IPS DF 6.9 (cell line): ENCODE results near the gene OST4.
A peak's percentile ranks its signal among the peaks of the same experiment; 100 is the strongest.

Experiments used
- DNase-seq: peaks from one replicate; pipeline ENCODE4 v3.0.0-alpha.2; 2013; ENCODE audit warnings: low read depth, low spot score
- H3K27ac ChIP-seq: one replicate; pipeline ENCODE4 v1.5.1; 2013; ENCODE audit warnings: low read length, control low read depth
- H3K27me3 ChIP-seq: 2 replicates; pipeline ENCODE4 v1.6.1; 2013; ENCODE audit warnings: mild to moderate bottlenecking, low read length; ENCODE audit not compliant: control insufficient read depth, insufficient read depth
- H3K36me3 ChIP-seq: 2 replicates; pipeline ENCODE4 v1.6.1; 2013; ENCODE audit warnings: low read length; ENCODE audit not compliant: control insufficient read depth, insufficient read depth
- H3K4me1 ChIP-seq: 2 replicates; pipeline ENCODE4 v1.6.1; 2013; ENCODE audit warnings: low read length; ENCODE audit not compliant: control insufficient read depth, insufficient read depth
- H3K4me3 ChIP-seq: 2 replicates; pipeline ENCODE4 v1.5.1; 2013; ENCODE audit warnings: mild to moderate bottlenecking, low read length
- H3K9me3 ChIP-seq: 2 replicates; pipeline ENCODE4 v1.6.1; 2013; ENCODE audit warnings: low read length, inconsistent platforms; ENCODE audit not compliant: control insufficient read depth, insufficient read depth
- WGBS: extraction: QIAGEN DNeasy Blood & Tissue Kit; methylation state at CpG from one replicate; pipeline ENCODE4 v1.1.7; 2013; ENCODE audit warnings: mixed read lengths, missing lambda C conversion rate; ENCODE audit not compliant: insufficient read length, insufficient coverage; 5-methylcytosine and 5-hydroxymethylcytosine counted together

Gene OST4

DNA sequence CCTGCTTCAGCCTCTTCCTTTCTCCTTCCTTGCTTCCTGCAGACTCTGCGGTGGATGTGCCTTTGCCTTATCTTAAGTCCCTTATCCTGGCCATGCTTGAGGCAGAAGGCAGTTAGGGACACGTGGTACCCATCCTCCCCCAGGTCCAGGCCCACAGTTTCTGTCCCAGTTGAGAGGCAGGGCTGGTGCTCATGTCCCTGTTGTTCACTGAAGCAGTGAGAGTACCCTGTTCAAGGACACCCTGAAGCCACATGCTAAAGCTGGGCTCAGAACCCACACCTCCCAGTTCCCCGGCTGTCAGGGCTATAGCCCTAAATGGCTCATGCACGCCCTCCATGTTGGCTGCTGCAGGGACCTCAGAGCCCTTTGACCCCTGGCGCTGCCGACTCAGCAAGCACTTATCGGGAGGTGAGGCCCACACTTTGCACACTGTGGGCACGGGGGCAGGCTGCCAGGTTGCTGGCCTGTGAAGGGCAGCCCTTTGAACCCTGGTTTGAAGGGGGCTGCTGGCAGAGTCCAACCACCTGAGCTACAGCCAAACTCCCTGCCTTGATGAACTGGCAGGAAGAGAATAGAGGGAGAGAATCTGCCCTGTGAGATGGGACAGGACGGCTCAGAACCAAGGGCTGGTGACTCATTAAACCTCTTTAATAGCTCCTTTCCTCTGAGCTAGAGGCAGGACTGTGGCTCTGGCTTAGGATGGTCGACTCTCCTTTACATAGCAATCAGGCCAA is 21.4 kb upstream of the OST4 start:
- no peaks in the 10 kb centered on the region for H3K9me3 ChIP-seq
- no peaks in the 10 kb centered on the region for H3K36me3 ChIP-seq
- H3K4me1 ChIP-seq, result no peaks in the 10 kb centered on the region
- no peak overlapping the region for H3K27ac ChIP-seq
- no peak overlapping the region for H3K4me3 ChIP-seq
- WGBS, result no CpG with 5 or more reads among the region's 10 CpGs
- H3K27me3 ChIP-seq, result no peaks in the 10 kb centered on the region
- DNase-seq, result no peak

DNA sequence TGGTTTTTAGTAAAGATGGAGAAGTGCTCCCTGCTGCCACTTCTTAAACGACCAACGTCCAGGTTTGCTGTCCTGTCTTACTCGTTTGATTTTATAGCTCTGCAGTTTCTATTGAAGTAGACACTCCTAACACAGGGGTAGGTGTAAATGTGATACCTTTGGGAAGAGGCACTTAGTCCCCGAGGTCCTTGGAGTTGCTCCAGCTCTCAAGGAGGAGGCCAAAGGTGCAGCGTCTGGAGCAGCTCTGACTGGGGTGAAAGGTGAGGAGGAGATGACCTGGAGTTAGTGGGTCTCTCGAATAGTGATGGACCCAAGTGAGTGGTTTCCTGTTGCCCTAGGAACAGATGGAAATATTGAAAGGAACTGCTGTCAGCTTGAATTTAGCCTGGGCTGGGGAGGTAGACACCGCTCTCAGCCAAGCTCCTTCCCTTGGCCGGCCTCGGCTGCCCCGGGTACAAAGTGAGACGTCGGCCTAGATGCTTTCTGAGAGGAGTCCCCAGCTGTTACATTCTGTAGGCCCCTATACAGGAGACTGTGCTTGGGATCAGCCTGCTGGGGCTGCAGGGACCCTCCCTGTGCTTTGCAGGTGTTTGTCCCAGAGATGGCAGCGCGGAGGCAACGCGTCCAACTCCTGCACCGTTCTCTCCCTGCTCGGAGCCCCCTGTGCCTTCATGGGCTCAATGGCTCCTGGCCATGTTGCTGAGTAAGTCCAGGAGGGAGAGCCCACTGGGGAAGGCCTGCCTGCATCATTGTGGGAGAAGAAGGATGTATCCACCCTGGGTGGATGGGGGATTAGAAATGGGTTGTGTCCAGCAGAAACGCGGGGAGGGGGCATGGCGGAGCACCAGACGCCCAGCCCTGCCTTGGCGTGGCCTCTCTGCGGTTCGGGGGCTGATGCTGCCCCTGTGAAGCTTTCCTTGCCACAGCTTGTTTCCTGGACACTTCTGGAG is 20.6 kb upstream of the OST4 start:
- Histone ChIP-seq H3K27me3 (no peaks in the 10 kb centered on the region), H3K27ac (no peak overlapping the region), H3K9me3 (no peaks in the 10 kb centered on the region), H3K4me1 (no peaks in the 10 kb centered on the region), H3K4me3 (no peak overlapping the region), H3K36me3 (no peaks in the 10 kb centered on the region)
- DNase-seq, result no peak
- WGBS, result no CpG with 5 or more reads among the region's 25 CpGs

DNA sequence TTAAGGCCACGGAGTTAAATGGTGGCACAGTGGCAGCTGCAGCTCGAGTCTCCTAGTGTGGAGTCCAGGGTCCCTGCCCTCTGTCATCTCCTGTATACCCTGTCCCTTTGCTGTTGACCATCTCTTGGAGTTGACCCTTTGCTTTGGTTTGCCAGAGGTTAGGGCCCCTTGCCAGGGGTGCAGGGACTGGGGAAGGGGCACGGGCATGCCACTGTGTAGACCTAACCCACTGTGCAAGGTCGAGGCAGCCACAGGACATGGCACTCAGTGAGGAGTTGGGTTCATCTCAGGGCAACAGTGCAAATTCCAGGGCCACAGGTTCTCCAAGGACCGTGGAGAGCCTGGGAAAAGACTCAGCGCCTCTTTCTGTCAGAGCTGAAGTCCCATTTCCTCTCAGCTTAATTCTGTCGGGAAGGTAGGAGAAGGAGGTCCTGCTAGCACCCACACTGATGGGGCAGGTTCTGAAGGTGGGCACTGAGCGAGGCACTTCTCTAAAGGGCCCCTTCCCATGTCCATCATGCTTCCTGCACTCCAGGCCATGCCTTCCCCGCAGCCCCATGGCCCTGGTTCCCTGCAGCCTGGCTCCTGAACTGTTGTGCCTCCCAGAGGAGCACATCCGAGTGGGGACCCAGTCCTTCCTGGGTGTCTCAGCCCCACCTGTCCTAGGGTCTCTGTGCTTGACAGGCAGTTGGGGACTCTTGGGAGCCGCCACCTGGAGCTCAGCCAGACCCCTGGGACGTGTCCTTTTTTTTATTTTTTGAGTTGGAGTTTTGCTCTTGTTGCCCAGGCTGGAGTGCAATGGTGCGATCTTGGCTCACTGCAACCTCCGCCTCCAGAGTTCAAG is 17.9 kb upstream of the OST4 start:
- Histone ChIP-seq H3K4me1 (no peaks in the 10 kb centered on the region), H3K27ac (no peak overlapping the region), H3K27me3 (no peaks in the 10 kb centered on the region), H3K36me3 (no peaks in the 10 kb centered on the region), H3K4me3 (no peak overlapping the region), H3K9me3 (no peaks in the 10 kb centered on the region)
- DNase-seq, result no peak
- no CpG with 5 or more reads among the region's 14 CpGs for WGBS

DNA sequence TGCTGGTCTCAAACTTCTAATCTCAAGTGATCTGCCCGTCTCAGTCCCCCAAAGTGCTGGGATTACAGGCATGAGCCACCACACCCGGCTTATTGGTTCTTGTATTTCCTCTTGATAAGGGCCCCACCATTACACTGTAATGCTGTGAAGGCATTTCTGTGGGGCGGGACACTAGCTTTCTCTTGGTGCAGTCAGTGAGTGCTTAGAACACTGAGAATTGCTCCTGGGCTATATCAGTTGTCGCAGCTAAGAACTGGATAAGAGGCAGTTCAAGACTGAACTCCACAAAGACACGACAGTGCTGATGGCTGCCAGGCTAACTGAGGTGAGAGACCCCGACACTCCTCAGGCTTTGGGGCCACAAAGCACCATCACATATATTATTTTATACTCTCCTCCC is 17.2 kb upstream of the OST4 start:
- DNase-seq, result no peak
- WGBS, result no CpG with 5 or more reads among the region's 6 CpGs
- Histone ChIP-seq H3K27ac (no peak overlapping the region), H3K4me3 (no peak overlapping the region), H3K36me3 (no peaks in the 10 kb centered on the region), H3K9me3 (no peaks in the 10 kb centered on the region), H3K4me1 (no peaks in the 10 kb centered on the region), H3K27me3 (no peaks in the 10 kb centered on the region)

DNA sequence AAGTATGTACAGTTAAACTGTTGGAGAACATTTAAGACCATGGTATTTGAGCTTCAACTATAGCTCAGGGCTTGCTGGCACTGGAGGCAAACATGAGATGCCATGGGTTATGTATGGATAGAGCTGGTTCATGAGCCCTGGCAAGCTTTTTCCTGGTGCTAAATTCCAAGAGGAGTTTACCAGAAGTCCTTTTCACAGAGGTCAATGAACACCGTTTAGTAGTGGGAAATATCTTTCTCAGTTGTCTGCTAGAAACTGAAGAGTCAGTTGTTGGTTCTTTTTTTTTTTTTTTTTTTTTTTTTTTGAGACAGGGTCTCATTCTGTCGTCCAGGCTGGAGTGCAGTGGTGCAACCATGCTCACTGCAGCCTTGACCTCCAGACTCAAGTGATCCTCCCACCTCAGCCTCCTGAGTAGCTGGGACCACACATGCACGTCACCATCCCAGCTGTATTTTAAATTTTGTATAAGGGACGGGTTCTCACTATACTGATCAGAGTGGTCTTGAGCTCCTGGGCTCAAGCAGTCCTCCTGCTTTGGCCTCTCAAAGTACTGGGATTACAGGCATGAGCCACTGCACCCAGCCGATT is 16.5 kb upstream of the OST4 start:
- no peak overlapping the region for H3K27ac ChIP-seq
- no CpG with 5 or more reads among the region's 5 CpGs for WGBS
- H3K4me1 ChIP-seq, result no peaks in the 10 kb centered on the region
- no peaks in the 10 kb centered on the region for H3K27me3 ChIP-seq
- DNase-seq, result no peak
- no peaks in the 10 kb centered on the region for H3K36me3 ChIP-seq
- H3K9me3 ChIP-seq, result no peaks in the 10 kb centered on the region
- no peak overlapping the region for H3K4me3 ChIP-seq

DNA sequence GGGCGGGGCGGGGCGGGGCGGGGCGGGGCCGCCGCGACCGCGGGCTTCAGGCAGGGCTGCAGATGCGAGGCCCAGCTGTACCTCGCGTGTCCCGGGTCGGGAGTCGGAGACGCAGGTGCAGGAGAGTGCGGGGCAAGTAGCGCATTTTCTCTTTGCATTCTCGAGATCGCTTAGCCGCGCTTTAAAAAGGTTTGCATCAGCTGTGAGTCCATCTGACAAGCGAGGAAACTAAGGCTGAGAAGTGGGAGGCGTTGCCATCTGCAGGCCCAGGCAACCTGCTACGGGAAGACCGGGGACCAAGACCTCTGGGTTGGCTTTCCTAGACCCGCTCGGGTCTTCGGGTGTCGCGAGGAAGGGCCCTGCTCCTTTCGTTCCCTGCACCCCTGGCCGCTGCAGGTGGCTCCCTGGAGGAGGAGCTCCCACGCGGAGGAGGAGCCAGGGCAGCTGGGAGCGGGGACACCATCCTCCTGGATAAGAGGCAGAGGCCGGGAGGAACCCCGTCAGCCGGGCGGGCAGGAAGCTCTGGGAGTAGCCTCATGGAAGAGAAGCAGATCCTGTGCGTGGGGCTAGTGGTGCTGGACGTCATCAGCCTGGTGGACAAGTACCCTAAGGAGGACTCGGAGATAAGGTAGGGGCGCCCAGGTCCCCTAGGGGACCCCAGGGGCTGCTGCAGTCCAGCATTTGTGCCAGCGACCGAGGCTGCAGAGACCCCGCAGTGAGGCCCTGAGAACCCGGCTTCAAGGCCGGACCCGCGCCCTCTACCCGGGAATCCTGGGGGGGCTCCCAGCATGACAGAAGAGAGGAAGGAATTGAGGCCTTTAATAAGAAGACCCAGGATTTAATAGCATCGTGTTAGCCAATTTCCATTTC is 15.5 kb upstream of the OST4 start, which contains the start of gene KHK:
Gene KHK (plus strand): TSS at position 49 of the 870 bp plus-strand sequence. CDS start 488 bp downstream, at position 537.
- no peak within 1 kb of the TSS for H3K27ac ChIP-seq
- no CpG with 5 or more reads among the region's 54 CpGs for WGBS

DNA sequence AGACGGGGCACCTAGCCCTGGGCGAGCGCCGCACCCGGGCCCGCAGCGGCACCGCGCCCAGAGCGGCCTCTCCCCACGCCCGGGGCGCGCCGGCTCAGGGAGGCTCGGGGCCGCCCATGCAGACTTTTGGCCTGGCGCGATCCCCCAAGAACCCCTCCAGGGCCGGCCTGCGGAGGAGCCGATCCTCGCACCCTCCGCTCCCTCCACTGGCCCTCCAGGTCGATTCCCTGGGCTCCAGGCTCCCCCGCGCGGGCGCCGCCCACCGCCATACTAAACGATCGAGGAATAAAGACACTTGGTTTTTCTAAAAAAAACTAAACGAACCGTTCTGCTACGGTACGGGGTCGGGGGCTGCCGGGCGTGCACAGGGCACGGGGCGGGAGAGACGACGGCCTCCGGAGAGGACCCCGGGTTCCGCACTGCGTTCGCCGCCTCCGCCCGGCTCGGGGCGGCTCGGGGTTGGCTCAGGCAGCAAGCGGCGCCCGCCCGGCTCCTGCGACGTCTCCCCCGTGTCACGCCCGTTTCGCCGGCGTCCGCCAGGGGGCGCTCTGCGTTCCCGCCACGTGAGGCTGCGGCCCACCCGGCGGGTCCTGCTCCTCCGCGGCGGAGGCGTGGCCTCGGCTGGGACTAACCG is 14.8 kb upstream of the OST4 start:
- WGBS, result no CpG with 5 or more reads among the region's 81 CpGs
- Histone ChIP-seq H3K27ac (no peak overlapping the region), H3K9me3 (no peaks in the 10 kb centered on the region)

More for the DNA sequence above, 15.5 kb upstream of the OST4 start, which contains the start of gene KHK:
- H3K4me3 ChIP-seq, result peak within 1 kb of the TSS; percentile 53; the same call in 1 of the 2 replicates
- no peaks in the 10 kb centered on the region; the same call in 1 of the 2 replicates for H3K36me3 ChIP-seq
- DNase-seq, result no peak
- no peaks in the 10 kb centered on the region for H3K4me1 ChIP-seq
- no peaks in the 10 kb centered on the region for H3K27me3 ChIP-seq
- H3K9me3 ChIP-seq, result no peaks in the 10 kb centered on the region

DNA sequence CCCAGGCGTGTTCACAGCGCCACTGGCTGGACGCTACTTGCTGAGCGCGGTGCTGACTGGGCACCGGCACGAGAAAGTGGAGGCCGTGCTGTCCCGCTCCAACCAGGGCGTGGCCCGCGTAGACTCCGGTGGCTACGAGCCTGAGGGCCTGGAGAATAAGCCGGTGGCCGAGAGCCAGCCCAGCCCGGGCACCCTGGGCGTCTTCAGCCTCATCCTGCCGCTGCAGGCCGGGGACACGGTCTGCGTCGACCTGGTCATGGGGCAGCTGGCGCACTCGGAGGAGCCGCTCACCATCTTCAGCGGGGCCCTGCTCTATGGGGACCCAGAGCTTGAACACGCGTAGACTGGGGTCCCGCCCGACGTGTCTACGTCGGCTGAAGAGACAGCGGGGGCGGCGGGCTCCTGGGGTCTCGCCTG is 14.2 kb upstream of the OST4 start:
- H3K9me3 ChIP-seq, result no peaks in the 10 kb centered on the region
- no peak for DNase-seq
- no peak overlapping the region for H3K27ac ChIP-seq
- no peaks in the 10 kb centered on the region; the same call in 1 of the 2 replicates for H3K36me3 ChIP-seq
- no peaks in the 10 kb centered on the region; the same call in 1 of the 2 replicates for H3K4me1 ChIP-seq
- H3K4me3 ChIP-seq, result peak overlapping the region; percentile 49; the same call in 1 of the 2 replicates
- H3K27me3 ChIP-seq, result no peaks in the 10 kb centered on the region
- WGBS, result no CpG with 5 or more reads among the region's 38 CpGs

More for the DNA sequence above, 14.8 kb upstream of the OST4 start:
- Histone ChIP-seq H3K4me3 (peak overlapping the region; percentile 49; the same call in 1 of the 2 replicates), H3K36me3 (no peaks in the 10 kb centered on the region; the same call in 1 of the 2 replicates), H3K27me3 (no peaks in the 10 kb centered on the region), H3K4me1 (no peaks in the 10 kb centered on the region; the same call in 1 of the 2 replicates)
- no peak for DNase-seq
